HG03196 (cell line): ENCODE results near the gene EZR.
"Not testable (repeated sequence)": the region's sequence is repeated elsewhere in the genome, so short reads cannot be mapped to it uniquely, and the experiment has no call there.

ENCODE experiments used
- ATAC-seq: cut with Tn5 transposase; IDR thresholded peaks from one replicate; pipeline ENCODE4 v1.9.1; 2021; ENCODE audit not compliant: unreplicated experiment

Gene EZR

GRCh38 chr6:158843751-158844683 is 24.8 kb upstream of the EZR start:
- ATAC-seq = no peak

- ATAC-seq = no peak
Observed at GRCh38 chr6:158841358-158841757, 22.2 kb upstream of the EZR start.

- ATAC-seq = no peak
Observed at GRCh38 chr6:158840465-158840864, 21.3 kb upstream of the EZR start.

- no peak for ATAC-seq
Observed at GRCh38 chr6:158839796-158840195, 20.6 kb upstream of the EZR start.

GRCh38 chr6:158838790-158839189 is 19.6 kb upstream of the EZR start:
- ATAC-seq = not testable (repeated sequence)

GRCh38 chr6:158837684-158838625 is 18.8 kb upstream of the EZR start:
- no peak for ATAC-seq

- ATAC-seq = no peak
Observed at GRCh38 chr6:158836625-158837311, 17.6 kb upstream of the EZR start.

- no peak for ATAC-seq
Observed at GRCh38 chr6:158835616-158836221, 16.6 kb upstream of the EZR start.

- no peak for ATAC-seq
Observed at GRCh38 chr6:158834675-158835385, 15.7 kb upstream of the EZR start.

- not testable (repeated sequence) for ATAC-seq
Observed at GRCh38 chr6:158832807-158833206, 13.6 kb upstream of the EZR start.

GRCh38 chr6:158832026-158832425 is 12.9 kb upstream of the EZR start:
- ATAC-seq = no peak

GRCh38 chr6:158831571-158831970 is 12.4 kb upstream of the EZR start:
- ATAC-seq = no peak

- ATAC-seq = no peak
Observed at GRCh38 chr6:158830736-158831135, 11.6 kb upstream of the EZR start.

- ATAC-seq = no peak
Observed at GRCh38 chr6:158828807-158829206, 9.6 kb upstream of the EZR start.

- peak; percentile 42 for ATAC-seq
Observed at GRCh38 chr6:158826819-158827501, 7.8 kb upstream of the EZR start.

GRCh38 chr6:158825951-158826306 is 6.8 kb upstream of the EZR start:
- no peak for ATAC-seq

GRCh38 chr6:158825038-158825950 is 6.1 kb upstream of the EZR start:
- no peak for ATAC-seq

- ATAC-seq = not testable (repeated sequence)
Observed at GRCh38 chr6:158823616-158824015, 4.4 kb upstream of the EZR start.
